CD4-positive, CD25-positive, alpha-beta regulatory T cell (primary cell): ENCODE results near the gene GPR62. TPM values are rescaled to one million over a fixed set of nuclear protein-coding genes. Genes with fewer than 3 reads are reported as not detected.
"Not testable (repeated sequence)": the region's sequence is repeated elsewhere in the genome, so short reads cannot be mapped to it uniquely, and the experiment has no call there.

Source experiments
- ATAC-seq, 2 donors: fragments of 150-1000 bp; cut with Tn5 transposase; one replicate each; pipeline ENCODE4 v1.10.0; 2021; ENCODE audit warnings: low read depth in 2 of 2, moderate number of reproducible peaks in 2 of 2, moderate library complexity in 1 of 2
- DNase-seq, 3 donors: peaks; one replicate each; pipeline versions ENCODE4 v3.0.0 to v3.0.0-alpha.2; 2012 to 2022; ENCODE audit warnings: mixed read lengths in 1 of 3
- H3K27ac ChIP-seq: one replicate; pipeline ENCODE4 v1.7.0; 2013; ENCODE audit warnings: mild to moderate bottlenecking, low read length; ENCODE audit not compliant: insufficient read depth, poor library complexity, severe bottlenecking
- H3K27me3 ChIP-seq: one replicate; pipeline ENCODE4 v1.7.0; 2013; ENCODE audit warnings: low read length; ENCODE audit not compliant: control insufficient read depth, insufficient read depth
- H3K36me3 ChIP-seq: one replicate; pipeline ENCODE4 v1.7.0; 2013; ENCODE audit warnings: mild to moderate bottlenecking, low read length, moderate library complexity; ENCODE audit not compliant: control insufficient read depth, insufficient read depth
- H3K4me1 ChIP-seq: 2 replicates; pipeline ENCODE4 v1.7.0; 2013; ENCODE audit warnings: mild to moderate bottlenecking, low read length; ENCODE audit not compliant: insufficient read depth, control insufficient read depth, poor library complexity, severe bottlenecking
- H3K4me3 ChIP-seq: one replicate; pipeline ENCODE4 v1.7.0; 2013; ENCODE audit warnings: low read depth, mild to moderate bottlenecking, low read length, moderate library complexity
- H3K9me3 ChIP-seq, 2 experiments: 1 replicate in 1 of 2; 2 replicates in 1 of 2; pipeline ENCODE4 v1.7.0; 2013; ENCODE audit warnings: low read length in 2 of 2, mild to moderate bottlenecking in 1 of 2, moderate library complexity in 1 of 2; ENCODE audit not compliant: control insufficient read depth in 2 of 2
- H3K27ac Mint-ChIP-seq, 3 donors: one replicate each; pipeline ENCODE4 v1.8.0; 2020 to 2022; ENCODE audit warnings: mild to moderate bottlenecking in 3 of 3, mixed read lengths in 3 of 3, moderate library complexity in 2 of 3
- H3K27me3 Mint-ChIP-seq: one replicate; pipeline ENCODE4 v1.8.0; 2022; ENCODE audit warnings: mild to moderate bottlenecking, mixed read lengths
- H3K36me3 Mint-ChIP-seq: one replicate; pipeline ENCODE4 v1.8.0; 2020; ENCODE audit warnings: mixed read lengths
- H3K4me1 Mint-ChIP-seq, 4 donors: one replicate each; pipeline ENCODE4 v1.8.0; 2020 to 2022; ENCODE audit warnings: mixed read lengths in 4 of 4, mild to moderate bottlenecking in 1 of 4
- H3K4me3 Mint-ChIP-seq, 4 donors: one replicate each; pipeline ENCODE4 v1.8.0; 2020 to 2022; ENCODE audit warnings: mild to moderate bottlenecking in 4 of 4, mixed read lengths in 4 of 4, moderate library complexity in 3 of 4
- H3K9me3 Mint-ChIP-seq, 7 donors: one replicate each; pipeline ENCODE4 v1.8.0; 2020 to 2022; ENCODE audit warnings: mixed read lengths in 7 of 7, mild to moderate bottlenecking in 3 of 7, moderate library complexity in 2 of 7
- polyA plus RNA-seq, 4 donors: library from polyadenylated mRNA; unstranded; fragments of 300-500 nt; fragmentation: Illumina TruSeq; gene quantifications; one replicate each; pipeline ENCODE4 v1.2.3, GENCODE V29; 2021
- total RNA-seq: library from RNA; stranded (reverse); gene quantifications from one replicate; pipeline ENCODE4 v1.2.3, GENCODE V29; 2022

The GPR62 gene, protein sequence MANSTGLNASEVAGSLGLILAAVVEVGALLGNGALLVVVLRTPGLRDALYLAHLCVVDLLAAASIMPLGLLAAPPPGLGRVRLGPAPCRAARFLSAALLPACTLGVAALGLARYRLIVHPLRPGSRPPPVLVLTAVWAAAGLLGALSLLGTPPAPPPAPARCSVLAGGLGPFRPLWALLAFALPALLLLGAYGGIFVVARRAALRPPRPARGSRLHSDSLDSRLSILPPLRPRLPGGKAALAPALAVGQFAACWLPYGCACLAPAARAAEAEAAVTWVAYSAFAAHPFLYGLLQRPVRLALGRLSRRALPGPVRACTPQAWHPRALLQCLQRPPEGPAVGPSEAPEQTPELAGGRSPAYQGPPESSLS
- not detected for total RNA-seq
- polyA plus RNA-seq, result under 1 TPM in 1 of 4 donors, not detected in 3; 0.22 TPM

DNA sequence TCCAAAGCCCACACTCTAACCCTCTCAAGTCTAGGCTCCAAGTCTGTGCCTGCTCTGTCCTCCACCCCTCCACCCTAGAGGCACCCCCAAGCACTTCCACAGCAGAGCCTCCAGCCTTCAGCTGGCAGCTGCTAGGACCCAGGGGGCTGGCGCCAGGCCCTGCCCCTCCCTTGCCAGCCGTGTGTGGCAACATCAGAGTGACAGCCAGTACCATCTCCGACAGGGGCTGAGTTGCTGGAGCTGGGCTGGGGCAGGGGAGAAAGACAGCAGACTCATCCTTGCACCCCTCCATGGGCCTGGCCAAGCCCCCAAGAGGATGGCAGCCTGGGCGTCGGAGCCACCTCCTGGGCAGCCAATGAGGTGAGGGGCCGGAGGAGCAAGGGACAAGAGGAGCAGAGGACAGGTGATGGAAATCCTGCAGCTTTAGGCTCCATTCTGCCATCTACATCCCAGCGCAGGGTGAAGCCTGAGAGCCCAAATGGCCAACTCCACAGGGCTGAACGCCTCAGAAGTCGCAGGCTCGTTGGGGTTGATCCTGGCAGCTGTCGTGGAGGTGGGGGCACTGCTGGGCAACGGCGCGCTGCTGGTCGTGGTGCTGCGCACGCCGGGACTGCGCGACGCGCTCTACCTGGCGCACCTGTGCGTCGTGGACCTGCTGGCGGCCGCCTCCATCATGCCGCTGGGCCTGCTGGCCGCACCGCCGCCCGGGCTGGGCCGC is at the start of gene GPR62:
Gene GPR62, plus strand, starts transcription at position 207 of the 718 bp plus-strand sequence. Its CDS starts 272 bp downstream, at position 479.
- ATAC-seq, result peak in 1 of 2 donors; percentile 2
- peak within 1 kb of the TSS in 2 of 4 donors; percentile 57 to 69 for H3K4me3 Mint-ChIP-seq

DNA sequence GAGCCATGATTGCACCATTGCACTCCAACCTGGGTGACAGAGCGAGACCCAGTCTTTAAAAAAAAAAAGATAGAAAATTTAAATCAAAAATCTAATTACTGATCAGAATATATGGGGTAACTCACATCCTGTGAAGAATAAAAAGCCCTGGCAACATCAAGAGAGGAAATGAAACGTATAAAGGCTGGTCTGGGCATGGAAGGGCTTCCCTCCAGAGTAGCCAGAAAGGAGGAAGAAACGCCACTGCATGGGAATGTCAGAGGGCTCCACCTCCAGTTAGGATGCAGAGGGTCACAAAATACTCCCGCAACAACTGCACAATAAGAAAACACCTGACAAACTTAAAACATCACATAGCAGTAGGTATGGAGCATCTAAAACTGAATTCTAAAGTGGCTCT is 47.2 kb upstream of the GPR62 start:
- peaks cover 6% of the 10 kb centered on the region for H3K36me3 Mint-ChIP-seq
- Histone ChIP-seq H3K9me3 (peaks cover 0 to 6% of the 10 kb centered on the region in 2 experiments), H3K4me1 (no peaks in the 10 kb centered on the region), H3K4me3 (no peak overlapping the region), H3K27me3 (no peaks in the 10 kb centered on the region), H3K36me3 (no peaks in the 10 kb centered on the region), H3K27ac (no peak overlapping the region)
- no peak for ATAC-seq
- H3K9me3 Mint-ChIP-seq, result peaks cover 0 to 39% (median 3%) of the 10 kb centered on the region in 7 donors
- H3K4me3 Mint-ChIP-seq, result no peak overlapping the region
- peaks cover 10% of the 10 kb centered on the region for H3K27me3 Mint-ChIP-seq
- DNase-seq, result no peak
- H3K4me1 Mint-ChIP-seq, result no peaks in the 10 kb centered on the region
- H3K27ac Mint-ChIP-seq, result no peak overlapping the region

More for the DNA sequence above, at the start of gene GPR62:
- H3K36me3 Mint-ChIP-seq, result peaks cover 4% of the 10 kb centered on the region
- H3K27ac Mint-ChIP-seq, result no peak within 1 kb of the TSS
- Histone ChIP-seq H3K4me1 (peaks cover 11% of the 10 kb centered on the region), H3K4me3 (no peak within 1 kb of the TSS), H3K9me3 (no peaks in the 10 kb centered on the region), H3K27me3 (peaks cover 11% of the 10 kb centered on the region), H3K27ac (no peak within 1 kb of the TSS), H3K36me3 (no peaks in the 10 kb centered on the region)
- peaks cover 0 to 8% (median 2%) of the 10 kb centered on the region in 4 donors for H3K4me1 Mint-ChIP-seq
- peaks cover 0 to 2% (median 0%) of the 10 kb centered on the region in 7 donors for H3K9me3 Mint-ChIP-seq
- peaks cover 24% of the 10 kb centered on the region for H3K27me3 Mint-ChIP-seq
- DNase-seq, result no peak

DNA sequence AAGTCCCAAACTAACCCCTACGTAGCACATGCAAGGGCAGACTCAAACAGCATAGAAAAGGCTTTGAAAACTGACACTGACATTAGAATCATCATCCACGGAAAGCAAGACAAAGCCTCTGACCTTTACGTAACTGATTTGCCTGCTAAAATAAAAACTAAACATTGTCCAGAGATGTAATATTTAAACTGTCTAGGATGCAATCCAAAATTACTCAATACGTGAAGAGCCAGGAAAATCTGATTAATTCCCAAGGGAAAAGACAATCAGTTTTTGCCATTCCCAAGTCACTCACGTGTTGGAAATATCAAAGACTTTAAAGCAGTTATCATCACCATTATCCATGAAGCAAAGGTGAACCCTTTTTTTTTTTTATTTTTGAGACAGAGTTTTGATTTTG is 38.8 kb upstream of the GPR62 start:
- H3K27me3 Mint-ChIP-seq, result peaks cover 21% of the 10 kb centered on the region
- ATAC-seq, result no peak
- H3K4me3 ChIP-seq, result no peak overlapping the region
- no peaks in the 10 kb centered on the region for H3K4me1 ChIP-seq
- H3K4me3 Mint-ChIP-seq, result no peak overlapping the region
- H3K9me3 Mint-ChIP-seq, result no peaks in the 10 kb centered on the region
- no peak overlapping the region for H3K27ac Mint-ChIP-seq
- H3K36me3 Mint-ChIP-seq, result no peaks in the 10 kb centered on the region
- H3K27ac ChIP-seq, result no peak overlapping the region
- no peaks in the 10 kb centered on the region for H3K4me1 Mint-ChIP-seq
- H3K9me3 ChIP-seq, result no peaks in the 10 kb centered on the region
- H3K27me3 ChIP-seq, result no peaks in the 10 kb centered on the region
- no peaks in the 10 kb centered on the region for H3K36me3 ChIP-seq
- no peak for DNase-seq

DNA sequence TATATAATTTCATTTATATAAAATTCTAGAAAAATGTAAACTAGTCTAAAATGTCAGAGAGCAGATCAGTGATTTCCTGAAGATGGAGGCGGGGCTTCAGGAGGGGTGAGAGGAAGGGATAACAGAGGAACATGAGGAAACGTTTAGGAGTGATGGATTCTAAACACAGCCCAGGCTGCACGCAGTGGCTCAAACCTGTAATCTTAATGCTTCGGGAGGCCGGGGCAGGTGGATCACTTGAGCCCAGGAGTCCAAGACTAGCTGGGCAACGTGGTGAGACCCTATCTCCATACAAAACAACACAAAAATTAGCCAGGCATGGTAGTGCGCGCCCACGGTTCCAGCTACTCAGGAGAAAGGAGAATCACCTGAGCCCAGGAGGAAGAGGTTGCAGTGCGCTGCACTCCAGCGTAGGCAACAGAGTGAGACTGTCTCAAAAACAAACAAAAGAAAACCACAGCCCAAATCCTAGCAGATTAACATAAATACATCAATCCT is 34.1 kb upstream of the GPR62 start:
- Histone ChIP-seq H3K27me3 (no peaks in the 10 kb centered on the region), H3K9me3 (no peaks in the 10 kb centered on the region), H3K36me3 (no peaks in the 10 kb centered on the region), H3K4me3 (no peak overlapping the region), H3K27ac (no peak overlapping the region), H3K4me1 (no peaks in the 10 kb centered on the region)
- no peak overlapping the region for H3K4me3 Mint-ChIP-seq
- no peak for DNase-seq
- ATAC-seq, result no peak
- H3K27me3 Mint-ChIP-seq, result peaks cover 28% of the 10 kb centered on the region
- no peaks in the 10 kb centered on the region for H3K36me3 Mint-ChIP-seq
- no peak overlapping the region for H3K27ac Mint-ChIP-seq
- no peaks in the 10 kb centered on the region for H3K9me3 Mint-ChIP-seq
- no peaks in the 10 kb centered on the region for H3K4me1 Mint-ChIP-seq

DNA sequence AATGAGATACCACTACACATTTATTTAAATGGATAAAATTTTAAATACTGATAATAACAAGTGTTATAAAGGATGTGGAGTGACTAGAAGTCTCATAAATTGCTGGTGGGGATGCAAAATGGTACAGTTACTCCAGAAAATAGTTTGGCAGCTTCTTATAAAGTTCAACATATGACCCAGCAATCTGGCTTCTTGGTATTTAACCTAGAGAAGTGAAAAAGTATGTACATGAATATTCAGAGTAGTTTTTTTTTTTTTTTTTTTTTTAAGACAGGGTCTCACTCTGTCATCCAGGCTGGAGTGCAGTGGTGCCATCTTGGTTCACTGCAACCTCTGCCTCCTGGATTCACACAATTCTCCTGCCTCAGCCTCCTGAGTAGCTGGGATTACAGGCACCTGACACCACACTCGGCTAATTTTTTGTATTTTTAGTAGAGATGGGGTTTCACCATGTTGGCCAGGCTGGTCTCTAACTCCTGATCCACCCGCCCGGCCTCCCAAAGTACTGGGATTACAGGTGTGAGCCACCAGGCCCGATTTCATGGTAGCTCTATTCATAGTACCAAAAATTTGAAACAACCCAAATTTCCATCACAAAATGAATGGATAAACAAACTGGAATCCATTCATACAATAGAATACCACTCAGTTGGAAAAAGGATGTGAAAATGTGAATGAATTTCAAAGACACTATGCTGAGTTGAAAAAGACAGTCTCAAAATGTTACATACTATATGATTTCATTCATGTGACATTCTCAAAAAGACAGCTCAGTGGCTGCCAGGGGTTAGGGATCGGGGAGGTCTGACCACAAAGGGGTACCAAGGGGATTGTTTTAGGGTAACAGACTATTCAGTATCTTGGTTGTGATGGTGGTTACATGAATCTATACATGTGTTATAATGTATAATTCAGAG is 27.9 kb upstream of the GPR62 start:
- Histone ChIP-seq H3K9me3 (no peaks in the 10 kb centered on the region), H3K27ac (no peak overlapping the region), H3K27me3 (no peaks in the 10 kb centered on the region), H3K36me3 (no peaks in the 10 kb centered on the region), H3K4me1 (no peaks in the 10 kb centered on the region), H3K4me3 (no peak overlapping the region)
- Mint-ChIP-seq H3K27me3 (peaks cover 7% of the 10 kb centered on the region), H3K36me3 (peaks cover 3% of the 10 kb centered on the region), H3K27ac (no peak overlapping the region), H3K4me1 (no peaks in the 10 kb centered on the region), H3K9me3 (peaks cover 0 to 2% (median 0%) of the 10 kb centered on the region in 7 donors), H3K4me3 (no peak overlapping the region)
- DNase-seq (no peak), ATAC-seq (no peak)

DNA sequence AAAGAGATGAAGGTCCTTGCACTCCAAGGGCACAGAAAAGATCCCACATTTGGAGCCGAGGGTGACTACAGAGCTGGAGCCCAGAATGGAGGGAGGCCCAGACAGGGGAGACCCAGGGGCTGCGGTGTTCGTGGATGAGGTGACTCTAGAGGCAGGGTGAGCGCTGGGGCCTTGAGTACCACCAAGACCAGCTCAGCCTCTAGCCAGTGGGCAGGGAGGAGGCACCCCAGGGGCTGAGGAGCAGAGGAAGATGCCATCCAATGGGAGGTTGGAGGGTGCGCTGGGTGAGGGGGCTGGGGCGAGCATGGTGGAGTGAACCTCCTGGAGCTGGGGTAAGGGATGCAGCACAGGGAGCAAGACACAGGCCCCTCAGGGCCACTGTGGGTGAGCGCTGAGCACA is 26.7 kb upstream of the GPR62 start:
- H3K4me3 Mint-ChIP-seq, result peak overlapping the region in 1 of 4 donors; percentile 63
- peaks cover 7% of the 10 kb centered on the region for H3K36me3 Mint-ChIP-seq
- H3K27ac Mint-ChIP-seq, result no peak overlapping the region
- Histone ChIP-seq H3K9me3 (no peaks in the 10 kb centered on the region), H3K27me3 (no peaks in the 10 kb centered on the region), H3K4me3 (no peak overlapping the region), H3K36me3 (peaks cover 7% of the 10 kb centered on the region), H3K27ac (no peak overlapping the region), H3K4me1 (no peaks in the 10 kb centered on the region)
- DNase-seq, result no peak
- no peak for ATAC-seq
- H3K27me3 Mint-ChIP-seq, result no peaks in the 10 kb centered on the region
- peaks cover 0 to 2% (median 0%) of the 10 kb centered on the region in 7 donors for H3K9me3 Mint-ChIP-seq
- no peaks in the 10 kb centered on the region for H3K4me1 Mint-ChIP-seq

DNA sequence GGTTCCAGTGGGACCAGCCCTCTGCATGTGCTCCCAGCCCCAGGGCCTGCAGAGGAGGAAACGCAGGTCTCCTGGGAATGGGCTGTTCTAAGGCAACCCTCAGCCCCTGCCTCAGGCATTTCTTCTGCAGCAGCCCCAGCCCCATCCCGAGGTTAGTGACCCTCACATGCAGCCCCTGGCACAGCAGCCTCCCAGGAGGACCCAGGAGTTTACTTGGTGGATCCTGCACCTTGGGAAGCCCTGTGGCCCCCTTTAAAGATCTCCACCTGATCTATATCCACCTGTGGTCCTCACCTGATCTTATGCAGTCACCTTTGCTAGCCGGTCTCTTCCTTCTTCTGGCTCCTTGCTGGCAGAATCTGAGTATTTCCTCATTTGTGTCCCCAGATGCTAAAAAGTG is 26.2 kb upstream of the GPR62 start:
- not testable (repeated sequence) for H3K27ac ChIP-seq, H3K4me3 ChIP-seq, H3K27ac Mint-ChIP-seq, H3K27me3 ChIP-seq, DNase-seq, H3K9me3 ChIP-seq, H3K9me3 Mint-ChIP-seq, H3K4me1 ChIP-seq, H3K4me3 Mint-ChIP-seq, ATAC-seq, H3K4me1 Mint-ChIP-seq, H3K27me3 Mint-ChIP-seq
- peaks cover 10% of the 10 kb centered on the region for H3K36me3 Mint-ChIP-seq
- peaks cover 11% of the 10 kb centered on the region for H3K36me3 ChIP-seq
